Measurements from ENCODE around the gene ABHD14A. TPM values are rescaled to one million over a fixed set of nuclear protein-coding genes. Genes with fewer than 3 reads are reported as not detected.

ABHD14A gene
- total and polyA plus RNA-seq, 2 donors (not counting 1 experiment from before 2014, with no cell fraction given), result 5.1 to 10.2 TPM

DNA sequence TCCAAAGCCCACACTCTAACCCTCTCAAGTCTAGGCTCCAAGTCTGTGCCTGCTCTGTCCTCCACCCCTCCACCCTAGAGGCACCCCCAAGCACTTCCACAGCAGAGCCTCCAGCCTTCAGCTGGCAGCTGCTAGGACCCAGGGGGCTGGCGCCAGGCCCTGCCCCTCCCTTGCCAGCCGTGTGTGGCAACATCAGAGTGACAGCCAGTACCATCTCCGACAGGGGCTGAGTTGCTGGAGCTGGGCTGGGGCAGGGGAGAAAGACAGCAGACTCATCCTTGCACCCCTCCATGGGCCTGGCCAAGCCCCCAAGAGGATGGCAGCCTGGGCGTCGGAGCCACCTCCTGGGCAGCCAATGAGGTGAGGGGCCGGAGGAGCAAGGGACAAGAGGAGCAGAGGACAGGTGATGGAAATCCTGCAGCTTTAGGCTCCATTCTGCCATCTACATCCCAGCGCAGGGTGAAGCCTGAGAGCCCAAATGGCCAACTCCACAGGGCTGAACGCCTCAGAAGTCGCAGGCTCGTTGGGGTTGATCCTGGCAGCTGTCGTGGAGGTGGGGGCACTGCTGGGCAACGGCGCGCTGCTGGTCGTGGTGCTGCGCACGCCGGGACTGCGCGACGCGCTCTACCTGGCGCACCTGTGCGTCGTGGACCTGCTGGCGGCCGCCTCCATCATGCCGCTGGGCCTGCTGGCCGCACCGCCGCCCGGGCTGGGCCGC lies 19.5 kb upstream of the ABHD14A start, which contains the start of gene GPR62:
Gene GPR62 (plus strand): TSS at position 207 of the 718 bp plus-strand sequence. CDS start 272 bp downstream, at position 479.
- DNase-seq (ENCODE audit: low read depth in 2 of 2), result no peak
- Histone ChIP-seq H3K27ac (ENCODE audit: insufficient read depth, low read length) (no peak within 1 kb of the TSS), H3K4me2 (ENCODE audit: extremely low read depth, insufficient read depth, low read length) (peak within 1 kb of the TSS; percentile 51), H4K20me1 (ENCODE audit: control insufficient read depth, extremely low read depth, insufficient read depth, low read length) (no peaks in the 10 kb centered on the region), H3K36me3 (ENCODE audit: control insufficient read depth, insufficient read depth, low read length) (peaks cover 9% of the 10 kb centered on the region), H3K9me3 (ENCODE audit: control insufficient read depth, insufficient read depth, low read depth, low read length) (no peaks in the 10 kb centered on the region), H3K79me2 (ENCODE audit: control insufficient read depth, insufficient read depth, low read length) (no peaks in the 10 kb centered on the region), H3K4me1 (ENCODE audit: control insufficient read depth, extremely low read depth, insufficient read depth, low read length) (no peaks in the 10 kb centered on the region), H3K4me3 (replicated peaks in 1 of 4; ENCODE audit: control extremely low read depth in 1 of 4, insufficient read depth in 1 of 4, low read depth in 3 of 4, low read length in 4 of 4) (peak within 1 kb of the TSS in 1 of 4 experiments; percentile 17), H2AFZ (ENCODE audit: low read length) (no peak within 1 kb of the TSS), H3K9ac (ENCODE audit: insufficient read depth, low read length) (no peak within 1 kb of the TSS), H3K27me3 (ENCODE audit: control insufficient read depth, insufficient read depth, low read length) (peaks cover 5% of the 10 kb centered on the region)
- TF ChIP-seq, protein P1, sequence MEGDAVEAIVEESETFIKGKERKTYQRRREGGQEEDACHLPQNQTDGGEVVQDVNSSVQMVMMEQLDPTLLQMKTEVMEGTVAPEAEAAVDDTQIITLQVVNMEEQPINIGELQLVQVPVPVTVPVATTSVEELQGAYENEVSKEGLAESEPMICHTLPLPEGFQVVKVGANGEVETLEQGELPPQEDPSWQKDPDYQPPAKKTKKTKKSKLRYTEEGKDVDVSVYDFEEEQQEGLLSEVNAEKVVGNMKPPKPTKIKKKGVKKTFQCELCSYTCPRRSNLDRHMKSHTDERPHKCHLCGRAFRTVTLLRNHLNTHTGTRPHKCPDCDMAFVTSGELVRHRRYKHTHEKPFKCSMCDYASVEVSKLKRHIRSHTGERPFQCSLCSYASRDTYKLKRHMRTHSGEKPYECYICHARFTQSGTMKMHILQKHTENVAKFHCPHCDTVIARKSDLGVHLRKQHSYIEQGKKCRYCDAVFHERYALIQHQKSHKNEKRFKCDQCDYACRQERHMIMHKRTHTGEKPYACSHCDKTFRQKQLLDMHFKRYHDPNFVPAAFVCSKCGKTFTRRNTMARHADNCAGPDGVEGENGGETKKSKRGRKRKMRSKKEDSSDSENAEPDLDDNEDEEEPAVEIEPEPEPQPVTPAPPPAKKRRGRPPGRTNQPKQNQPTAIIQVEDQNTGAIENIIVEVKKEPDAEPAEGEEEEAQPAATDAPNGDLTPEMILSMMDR (conservative IDR thresholded peaks at IDR 0.05 in 1 of 2, IDR thresholded peaks at IDR 0.05 in 1 of 2; ENCODE audit: low read depth in 1 of 2, low read length in 2 of 2), result no peak
- TF ChIP-seq EZH2 (IDR thresholded peaks at IDR 0.05; ENCODE audit: low read length, missing control alignments), result no peak

DNA sequence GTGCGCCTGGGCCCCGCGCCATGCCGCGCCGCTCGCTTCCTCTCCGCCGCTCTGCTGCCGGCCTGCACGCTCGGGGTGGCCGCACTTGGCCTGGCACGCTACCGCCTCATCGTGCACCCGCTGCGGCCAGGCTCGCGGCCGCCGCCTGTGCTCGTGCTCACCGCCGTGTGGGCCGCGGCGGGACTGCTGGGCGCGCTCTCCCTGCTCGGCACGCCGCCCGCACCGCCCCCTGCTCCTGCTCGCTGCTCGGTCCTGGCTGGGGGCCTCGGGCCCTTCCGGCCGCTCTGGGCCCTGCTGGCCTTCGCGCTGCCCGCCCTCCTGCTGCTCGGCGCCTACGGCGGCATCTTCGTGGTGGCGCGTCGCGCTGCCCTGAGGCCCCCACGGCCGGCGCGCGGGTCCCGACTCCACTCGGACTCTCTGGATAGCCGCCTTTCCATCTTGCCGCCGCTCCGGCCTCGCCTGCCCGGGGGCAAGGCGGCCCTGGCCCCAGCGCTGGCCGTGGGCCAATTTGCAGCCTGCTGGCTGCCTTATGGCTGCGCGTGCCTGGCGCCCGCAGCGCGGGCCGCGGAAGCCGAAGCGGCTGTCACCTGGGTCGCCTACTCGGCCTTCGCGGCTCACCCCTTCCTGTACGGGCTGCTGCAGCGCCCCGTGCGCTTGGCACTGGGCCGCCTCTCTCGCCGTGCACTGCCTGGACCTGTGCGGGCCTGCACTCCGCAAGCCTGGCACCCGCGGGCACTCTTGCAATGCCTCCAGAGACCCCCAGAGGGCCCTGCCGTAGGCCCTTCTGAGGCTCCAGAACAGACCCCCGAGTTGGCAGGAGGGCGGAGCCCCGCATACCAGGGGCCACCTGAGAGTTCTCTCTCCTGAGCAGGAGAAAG lies 18.7 kb upstream of the ABHD14A start:
- Histone ChIP-seq H3K4me2 (ENCODE audit: extremely low read depth, insufficient read depth, low read length) (peak overlapping the region; percentile 51), H2AFZ (ENCODE audit: low read length) (no peak overlapping the region), H3K4me1 (ENCODE audit: control insufficient read depth, extremely low read depth, insufficient read depth, low read length) (no peaks in the 10 kb centered on the region), H3K9ac (ENCODE audit: insufficient read depth, low read length) (no peak overlapping the region), H3K4me3 (replicated peaks in 1 of 4; ENCODE audit: control extremely low read depth in 1 of 4, insufficient read depth in 1 of 4, low read depth in 3 of 4, low read length in 4 of 4) (peak overlapping the region in 1 of 4 experiments; percentile 17), H3K27me3 (ENCODE audit: control insufficient read depth, insufficient read depth, low read length) (peaks cover 5% of the 10 kb centered on the region), H4K20me1 (ENCODE audit: control insufficient read depth, extremely low read depth, insufficient read depth, low read length) (no peaks in the 10 kb centered on the region), H3K9me3 (ENCODE audit: control insufficient read depth, insufficient read depth, low read depth, low read length) (no peaks in the 10 kb centered on the region), H3K36me3 (ENCODE audit: control insufficient read depth, insufficient read depth, low read length) (peaks cover 11% of the 10 kb centered on the region), H3K27ac (ENCODE audit: insufficient read depth, low read length) (no peak overlapping the region), H3K79me2 (ENCODE audit: control insufficient read depth, insufficient read depth, low read length) (no peaks in the 10 kb centered on the region)
- no peak for TF ChIP-seq EZH2 (IDR thresholded peaks at IDR 0.05; ENCODE audit: low read length, missing control alignments)
- TF ChIP-seq, protein P1 (conservative IDR thresholded peaks at IDR 0.05 in 1 of 2, IDR thresholded peaks at IDR 0.05 in 1 of 2; ENCODE audit: low read depth in 1 of 2, low read length in 2 of 2), result peak; percentile 23 to 51
- peak; percentile 54 to 69 for DNase-seq (ENCODE audit: low read depth in 2 of 2)

Data from fibroblast of lung (primary cell).